CD4-positive, alpha-beta T cell treated with Interleukin-17A for 1 hour (primary cell): ENCODE results near the gene ANKLE2.
"Not testable (repeated sequence)": the region's sequence is repeated elsewhere in the genome, so short reads cannot be mapped to it uniquely, and the experiment has no call there.

ENCODE experiments used
- DNase-seq: peaks from one replicate; pipeline ENCODE4 v3.0.0-alpha.2; 2020

Gene ANKLE2

GRCh38 chr12:132718644-132719043 is 43.0 kb downstream of the ANKLE2 start:
- no peak for DNase-seq

DNA sequence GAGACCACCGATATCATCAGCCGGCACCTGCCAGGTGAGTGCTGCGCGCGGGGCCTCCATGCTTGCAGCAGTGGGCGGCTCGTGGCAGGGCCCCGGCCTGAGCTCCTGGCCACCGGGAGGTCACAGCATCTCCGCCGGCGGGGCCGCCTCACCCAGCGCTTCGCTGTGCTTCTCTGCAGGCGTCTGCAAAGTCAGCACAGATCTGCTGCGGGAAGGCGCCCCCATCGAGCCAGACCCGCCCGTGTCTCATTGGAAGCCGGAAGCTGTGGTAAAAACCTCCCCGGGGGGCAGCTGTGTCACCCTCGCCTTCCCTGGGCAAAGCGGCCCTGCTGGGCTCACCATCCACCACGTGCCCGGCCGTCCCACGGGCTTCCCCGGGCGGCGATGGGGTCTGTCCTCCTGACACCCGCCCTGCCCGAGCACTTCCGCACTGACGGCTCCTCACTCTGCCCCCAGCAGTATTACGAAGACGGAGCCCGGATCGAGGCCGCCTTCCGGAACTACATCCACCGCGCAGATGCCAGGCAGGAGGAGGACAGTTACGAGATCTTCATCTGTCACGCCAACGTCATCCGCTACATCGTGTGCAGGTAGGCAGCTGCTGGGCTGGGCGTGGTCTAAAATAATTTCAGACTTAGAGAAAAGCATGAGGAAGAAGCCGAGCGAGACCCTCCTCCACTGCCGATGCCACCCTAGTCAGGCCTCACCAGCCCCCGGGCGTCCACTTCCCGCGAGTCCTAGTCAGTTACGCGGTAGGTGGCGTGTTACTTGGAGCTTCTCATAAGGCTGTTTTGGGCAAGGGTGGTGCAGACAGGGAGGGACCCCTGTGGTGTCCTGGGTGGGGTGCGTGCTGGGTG is 43.9 kb downstream of the ANKLE2 start:
- DNase-seq, result no peak

DNA sequence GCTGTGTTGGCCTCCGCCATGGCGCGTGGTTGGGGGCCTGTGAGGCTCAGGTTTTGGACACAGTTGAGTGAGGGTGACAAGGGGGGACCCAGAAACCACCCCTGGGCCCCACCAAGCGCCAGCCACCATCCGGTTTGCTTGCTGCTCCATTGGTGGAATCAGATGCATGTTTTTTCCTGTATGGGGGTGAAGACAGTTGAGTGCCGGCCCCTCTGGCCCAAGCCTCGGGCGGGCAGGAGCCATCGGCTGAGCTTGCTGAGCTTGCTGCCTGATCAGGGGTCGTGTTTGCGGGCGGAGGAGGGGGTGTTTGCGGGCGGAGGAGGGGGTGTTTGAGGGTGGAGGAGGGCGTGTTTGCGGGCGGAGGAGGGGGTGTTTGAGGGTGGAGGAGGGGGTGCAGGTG is 44.6 kb downstream of the ANKLE2 start:
- no peak for DNase-seq

- no peak for DNase-seq
These were observed 45.3 kb downstream of the ANKLE2 start for GRCh38 chr12:132716356-132716755.

- DNase-seq, result no peak
These were observed 45.8 kb downstream of the ANKLE2 start for GRCh38 chr12:132715874-132716273.

DNA sequence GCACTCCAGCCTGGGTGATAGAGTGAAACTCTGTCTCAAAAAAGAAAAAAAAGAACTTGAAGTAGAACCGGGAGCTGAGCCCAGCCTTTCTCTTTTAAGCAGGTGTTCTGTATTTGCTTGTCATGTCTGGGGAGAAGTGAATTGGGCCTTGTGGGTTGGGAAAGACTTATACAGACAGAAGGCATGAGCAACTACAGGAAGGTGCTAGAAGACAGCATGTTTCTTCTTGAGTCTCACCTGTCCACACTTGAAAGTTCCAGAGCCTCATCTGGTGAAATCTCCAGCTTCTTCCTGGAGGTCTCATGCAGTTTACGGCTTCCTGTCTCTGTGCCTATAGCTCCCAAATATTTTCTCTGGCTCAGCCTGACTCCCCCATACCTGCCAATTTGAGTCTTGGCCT is 48.5 kb downstream of the ANKLE2 start:
- no peak for DNase-seq

GRCh38 chr12:132711080-132711843 is 50.4 kb downstream of the ANKLE2 start:
- DNase-seq, result peak; percentile 12

DNA sequence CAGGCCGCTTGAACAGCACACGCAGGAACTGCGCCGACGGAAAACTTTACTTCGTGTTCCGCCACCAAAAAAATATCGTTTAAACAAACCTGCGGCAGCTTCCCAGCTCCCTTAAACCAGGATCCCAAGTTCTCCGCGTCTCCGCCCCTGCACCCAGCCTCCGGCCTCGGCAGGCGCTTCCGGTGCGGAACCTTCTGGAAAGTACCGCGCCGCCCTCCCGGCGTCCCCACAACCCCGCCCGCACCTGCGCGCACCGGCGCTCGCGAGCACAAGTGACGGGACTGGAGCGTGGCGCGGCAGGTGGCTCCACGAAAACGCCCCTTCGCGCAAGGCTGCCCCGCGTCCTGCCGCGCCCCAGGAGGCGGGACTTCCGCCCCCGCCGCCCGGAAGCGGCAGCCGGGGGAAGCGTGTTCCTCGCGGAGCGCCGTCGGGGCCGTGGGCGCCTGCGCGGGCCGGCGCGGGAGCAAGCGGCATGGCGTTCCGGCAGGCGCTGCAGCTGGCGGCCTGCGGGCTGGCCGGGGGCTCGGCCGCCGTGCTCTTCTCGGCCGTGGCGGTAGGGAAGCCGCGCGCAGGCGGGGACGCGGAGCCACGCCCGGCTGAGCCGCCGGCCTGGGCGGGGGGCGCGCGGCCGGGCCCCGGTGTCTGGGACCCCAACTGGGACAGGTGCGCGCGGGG is 51.1 kb downstream of the ANKLE2 start, which contains the start of gene PGAM5:
TSS of gene PGAM5 (plus strand) at position 438 of the 675 bp plus-strand sequence. CDS start at position 473, 35 bp downstream.
- peak; percentile 94 for DNase-seq

DNA sequence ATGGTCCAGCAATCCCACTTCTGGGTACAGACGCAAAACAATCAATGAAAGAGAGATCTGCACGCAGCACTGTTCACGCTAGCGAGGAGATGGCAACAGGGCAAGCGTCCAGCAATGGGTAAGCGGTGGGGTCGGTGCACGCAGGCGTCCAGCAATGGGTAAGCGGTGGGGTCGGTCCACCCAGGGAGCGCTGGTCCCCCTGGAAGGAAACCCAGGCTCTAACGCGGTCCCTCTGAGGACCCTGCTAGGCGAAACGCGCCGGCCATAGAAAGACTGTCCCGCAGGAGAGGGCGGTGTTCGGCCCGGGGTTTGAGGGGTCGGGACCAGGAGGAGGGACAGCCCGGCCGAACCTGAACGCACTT is 51.6 kb downstream of the ANKLE2 start:
- no peak for DNase-seq

- DNase-seq, result no peak
These were observed 53.5 kb downstream of the ANKLE2 start for GRCh38 chr12:132708150-132708549.

DNA sequence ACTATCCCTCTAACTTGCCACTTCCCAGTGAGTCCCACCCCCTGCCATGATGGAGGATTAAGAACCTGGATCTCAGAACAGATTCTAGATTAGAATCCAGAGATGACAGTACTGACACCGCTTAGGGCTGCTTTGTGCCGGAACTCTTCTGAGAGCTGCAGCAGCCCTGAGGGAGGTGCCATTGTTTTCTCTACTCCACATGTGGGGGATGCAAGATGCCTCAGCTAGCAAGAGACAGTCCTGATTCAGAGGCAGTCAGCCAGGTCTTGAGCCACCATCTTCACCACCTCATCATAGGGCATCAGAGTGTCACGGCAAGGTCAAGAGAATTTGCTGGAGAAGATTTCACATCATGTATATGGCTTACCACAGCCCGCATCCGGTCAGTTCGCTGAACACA is 54.4 kb downstream of the ANKLE2 start:
- no peak for DNase-seq

GRCh38 chr12:132703641-132704040 is 58.0 kb downstream of the ANKLE2 start:
- DNase-seq, result no peak

DNA sequence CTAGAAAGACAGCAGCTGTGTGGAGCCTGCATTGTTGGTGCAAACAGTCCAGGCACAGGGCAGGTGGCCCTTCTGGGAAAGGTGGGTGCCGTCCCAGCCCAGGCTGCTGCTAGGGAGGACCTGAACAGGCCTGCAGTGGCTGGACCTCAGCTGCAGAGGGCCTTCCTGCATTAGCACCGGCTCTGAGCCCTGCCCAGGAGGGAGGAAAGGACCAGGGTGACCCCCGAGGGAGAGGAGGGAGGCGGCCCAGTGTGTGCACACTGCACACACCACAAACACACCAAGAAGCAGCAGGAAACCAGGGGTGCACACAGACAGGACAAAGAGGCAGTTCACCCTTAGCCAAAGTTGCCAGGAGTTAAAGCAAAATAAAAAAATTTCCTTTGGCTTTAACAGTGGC is 59.0 kb downstream of the ANKLE2 start:
- DNase-seq, result no peak

DNA sequence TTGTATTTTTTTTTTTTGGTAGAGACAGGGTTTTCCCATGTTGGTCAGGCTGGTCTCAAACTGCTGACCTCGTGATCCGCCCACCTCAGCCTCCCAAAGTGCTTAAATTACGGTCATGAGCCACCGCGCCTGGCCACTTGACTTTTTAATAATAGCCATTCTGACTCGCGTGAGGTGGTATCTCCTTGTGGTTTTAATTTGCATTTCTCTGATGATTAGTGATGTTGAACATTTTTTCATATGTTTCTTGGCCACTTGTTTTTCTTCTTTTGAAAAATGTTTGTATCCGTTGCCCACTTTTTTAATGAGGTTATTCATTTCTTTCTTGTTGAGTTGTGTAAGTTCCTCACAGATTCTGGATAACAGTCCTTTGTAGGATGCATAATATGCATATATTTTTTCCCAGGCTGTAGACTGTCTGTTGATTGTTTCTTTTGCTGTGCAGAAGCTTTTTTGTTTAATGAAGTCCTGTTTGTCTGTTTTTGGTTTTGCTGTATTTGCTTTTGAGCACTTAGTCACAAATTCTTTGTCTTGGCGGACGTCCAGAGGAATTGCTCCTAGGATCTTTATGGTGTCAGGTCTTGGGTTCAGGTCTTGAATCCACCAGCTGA is 61.3 kb downstream of the ANKLE2 start:
- DNase-seq, result no peak

DNA sequence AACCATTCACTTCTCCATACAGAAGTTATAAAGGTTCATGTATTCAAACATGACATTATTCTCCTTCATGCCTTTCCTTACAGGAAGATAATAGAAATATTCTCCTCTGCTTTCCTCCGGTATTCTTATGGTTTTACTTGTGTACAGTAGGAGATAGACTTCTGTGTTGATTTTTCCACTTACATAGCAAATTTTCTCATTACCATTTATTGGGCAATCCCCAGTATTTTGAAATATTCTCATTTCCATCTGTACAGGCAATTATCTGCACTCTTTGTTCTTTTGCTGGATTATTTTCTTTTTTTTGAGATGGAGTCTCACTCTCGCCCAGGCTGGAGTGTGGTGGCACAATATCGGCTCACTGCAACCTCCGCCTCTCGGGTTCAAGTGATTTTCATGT is 63.3 kb downstream of the ANKLE2 start:
- DNase-seq, result no peak

GRCh38 chr12:132695431-132695830 is 66.2 kb downstream of the ANKLE2 start:
- no peak for DNase-seq

- DNase-seq, result not testable (repeated sequence)
These were observed 66.7 kb downstream of the ANKLE2 start for GRCh38 chr12:132694888-132695287.

DNA sequence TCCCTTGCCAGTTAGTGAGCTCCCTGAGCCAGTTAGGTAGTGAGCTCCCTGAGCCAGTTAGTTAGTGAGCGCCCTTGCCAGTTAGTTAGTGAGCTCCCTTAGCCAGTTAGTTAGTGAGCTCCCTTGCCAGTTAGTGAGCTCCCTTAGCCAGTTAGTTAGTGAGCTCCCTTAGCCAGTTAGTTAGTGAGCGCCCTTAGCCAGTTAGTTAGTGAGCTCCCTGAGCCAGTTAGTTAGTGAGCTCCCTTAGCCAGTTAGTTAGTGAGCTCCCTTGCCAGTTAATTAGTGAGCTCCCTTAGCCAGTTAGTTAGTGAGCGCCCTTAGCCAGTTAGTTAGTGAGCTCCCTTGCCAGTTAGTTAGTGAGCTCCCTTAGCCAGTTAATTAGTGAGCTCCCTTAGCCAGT is 69.6 kb downstream of the ANKLE2 start:
- not testable (repeated sequence) for DNase-seq

DNA sequence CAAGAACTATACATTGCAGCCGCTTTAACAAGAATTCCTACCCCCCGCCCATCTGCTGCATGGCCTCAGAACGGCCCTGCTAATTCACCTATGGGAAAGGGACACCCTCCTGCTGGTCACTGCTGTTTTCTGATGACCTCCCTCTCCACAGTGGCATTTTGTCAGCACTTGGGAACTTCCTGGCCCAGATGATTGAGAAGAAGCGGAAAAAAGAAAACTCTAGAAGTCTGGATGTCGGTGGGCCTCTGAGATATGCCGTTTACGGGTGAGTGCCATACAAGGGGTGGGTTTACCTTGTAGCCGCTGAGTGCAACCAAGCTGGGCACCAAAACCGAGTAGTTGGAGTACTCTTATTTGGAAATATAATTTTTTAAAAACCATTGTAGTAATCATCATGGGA is 71.5 kb downstream of the ANKLE2 start:
- DNase-seq, result no peak

- no peak for DNase-seq
These were observed 72.4 kb downstream of the ANKLE2 start for GRCh38 chr12:132689227-132689626.

GRCh38 chr12:132687211-132688164 is 74.1 kb downstream of the ANKLE2 start, which contains the start of the genes POLE and PXMP2:
POLE (minus strand) TSS chr12:132687342; CDS start chr12:132687315, 27 bp downstream.
PXMP2 (plus strand) TSS chr12:132687587; CDS start chr12:132687671, 84 bp downstream.
- DNase-seq, result peak; percentile 94

DNA sequence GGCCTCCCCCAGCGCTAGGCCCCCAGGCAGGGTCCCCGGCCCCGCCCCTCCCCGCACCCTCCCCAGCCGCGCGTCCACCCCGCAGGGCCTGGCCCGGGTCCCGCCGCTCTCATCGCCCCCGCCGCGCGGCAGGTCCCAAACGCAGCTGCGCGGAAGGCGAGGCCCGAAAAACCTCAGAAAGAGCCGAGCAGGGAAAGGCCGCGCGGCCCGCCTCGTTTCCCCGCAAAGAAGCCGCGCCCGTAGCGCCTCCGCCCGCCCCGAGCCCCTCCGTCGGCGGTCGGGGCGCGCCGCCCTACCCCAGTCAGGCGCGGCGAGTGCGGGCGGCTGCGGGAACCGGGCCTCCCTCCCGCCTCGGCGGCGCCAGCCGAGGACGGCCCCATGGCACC is 74.8 kb downstream of the ANKLE2 start:
- DNase-seq, result no peak
